ENCODE data around the gene MAX. TPM values are rescaled to one million over a fixed set of nuclear protein-coding genes. Genes with fewer than 3 reads are reported as not detected.

MAX gene
- total and polyA plus RNA-seq, 2 of the 8 experiments (the other 6 are each of a cell fraction or from before 2014, with no cell fraction given) = 36.9 to 65.1 TPM

GRCh38 chr14:65042731-65043372 is 59.5 kb downstream of the MAX start:
- H4K8ac ChIP-seq (ENCODE audit: extremely low read depth, insufficient read depth, low read length) = no peak overlapping the region
- no peak overlapping the region for H2BK120ac ChIP-seq (replicated peaks; ENCODE audit: low read depth, low read length)
- H2BK15ac ChIP-seq (ENCODE audit: low read length) = no peak overlapping the region
- POLR2A ChIA-PET (ENCODE audit: partially characterized antibody) = interaction anchor here (1.7 kb wide), 1 partner anchor 84 kb away, joined by 4 read pairs; no protein-coding TSS in a partner anchor
- no peak overlapping the region for H4K5ac ChIP-seq (ENCODE audit: insufficient read length, low read depth, low read length)
- H3K18ac ChIP-seq (ENCODE audit: extremely low read depth, low read length) = no peak overlapping the region
- 90% methylated on average over 8 of the region's 8 CpGs; no CpG with 5 or more reads in 1 of the 2 experiments for WGBS, 2 experiments (ENCODE audit: extremely low coverage in 1 of 2, insufficient coverage in 1 of 2, insufficient read length in 1 of 2, insufficient replicate concordance in 2 of 2, low coverage in 1 of 2, low lambda C conversion rate in 2 of 2, missing lambda C conversion rate in 1 of 2)
- no peak overlapping the region for H2AFZ ChIP-seq (ENCODE audit: low read length)
- peaks cover 0 to 10% (median 4%) of the 10 kb centered on the region in 4 experiments; a peak in 5 of 8 replicates for H3K36me3 ChIP-seq (ENCODE audit: control insufficient read depth in 2 of 4, insufficient read depth in 4 of 4, low read length in 3 of 4)
- H2AK5ac ChIP-seq (ENCODE audit: low read depth, low read length) = no peak overlapping the region
- H2BK20ac ChIP-seq (ENCODE audit: low read length) = no peak overlapping the region
- H3K79me2 ChIP-seq (ENCODE audit: control insufficient read depth in 1 of 2, insufficient read depth in 2 of 2, low read length in 2 of 2) = no peaks in the 10 kb centered on the region
- no peaks in the 10 kb centered on the region for H3K23me2 ChIP-seq (ENCODE audit: low read depth, low read length)
- H3K4me2 ChIP-seq (ENCODE audit: insufficient read depth in 1 of 2, low read depth in 2 of 2, low read length in 2 of 2) = no peak overlapping the region
- no peak overlapping the region for H3K23ac ChIP-seq (ENCODE audit: insufficient read length)
- no peak overlapping the region for H2BK5ac ChIP-seq (ENCODE audit: low read depth, low read length)
- H4K91ac ChIP-seq (replicated peaks; ENCODE audit: insufficient read length, low read length) = no peak overlapping the region
- H3K14ac ChIP-seq (ENCODE audit: insufficient read length) = no peak overlapping the region
- no peaks in the 10 kb centered on the region for H3K9me3 ChIP-seq (ENCODE audit: insufficient read depth in 2 of 2, low read depth in 1 of 2, low read length in 1 of 2)
- H3K27ac ChIP-seq (ENCODE audit: low read depth, low read length) = no peak overlapping the region
- no peaks in the 10 kb centered on the region for H3K27me3 ChIP-seq (replicated peaks in 1 of 4; ENCODE audit: control insufficient read depth in 3 of 4, extremely low read depth in 1 of 4, insufficient read depth in 3 of 4, low read length in 3 of 4)
- H3K9ac ChIP-seq (replicated peaks in 1 of 4; ENCODE audit: extremely low read depth in 1 of 4, low read depth in 3 of 4, low read length in 3 of 4) = no peak overlapping the region
- no peak for TF ChIP-seq TAF1 (IDR thresholded peaks at IDR 0.05; ENCODE audit: low read depth, low read length)
- TF ChIP-seq BACH1 (IDR thresholded peaks at IDR 0.05; ENCODE audit: low read length) = no peak
- TF ChIP-seq SRF (IDR thresholded peaks at IDR 0.05; ENCODE audit: low read depth, low read length) = no peak
- no peak for TF ChIP-seq POLR2A (IDR thresholded peaks at IDR 0.05; ENCODE audit: control extremely low read depth in 1 of 2, low read depth in 2 of 2, low read length in 2 of 2)
- TF ChIP-seq CBX5 (IDR thresholded peaks at IDR 0.05; ENCODE audit: low read depth, low read length) = no peak
- no peak for TF ChIP-seq RAD21 (IDR thresholded peaks at IDR 0.05 in 1 of 2, conservative IDR thresholded peaks at IDR 0.05 in 1 of 2; ENCODE audit: low read depth in 2 of 2, low read length in 2 of 2)
- no peak for TF ChIP-seq JUND (IDR thresholded peaks at IDR 0.05; ENCODE audit: low read length)
- TF ChIP-seq POLR2AphosphoS5 (IDR thresholded peaks at IDR 0.05; ENCODE audit: low read depth, low read length) = no peak
- no peak for TF ChIP-seq CHD1 (IDR thresholded peaks at IDR 0.05; ENCODE audit: low read depth, low read length)
- H4K20me1 ChIP-seq (replicated peaks in 1 of 2; ENCODE audit: control insufficient read depth in 1 of 2, insufficient read depth in 2 of 2, low read length in 2 of 2) = no peaks in the 10 kb centered on the region
- DNase-seq (ENCODE audit: low read depth in 1 of 2, low spot score in 2 of 2) = no peak
- CTCF ChIA-PET (ENCODE audit: partially characterized antibody) = interaction anchor here (0.7 to 2.0 kb wide), 2 partner anchors 9 to 23 kb away, joined by 3 to 7 read pairs; no protein-coding TSS in a partner anchor
- H2BK12ac ChIP-seq (ENCODE audit: low read depth, low read length) = no peak overlapping the region
- peaks cover 0 to 6% (median 0%) of the 10 kb centered on the region in 4 experiments; a peak in 2 of 7 replicates for H3K4me1 ChIP-seq (replicated peaks in 1 of 4; ENCODE audit: control insufficient read depth in 3 of 4, insufficient read depth in 4 of 4, low read length in 3 of 4)
- no peak overlapping the region for H3K4ac ChIP-seq (replicated peaks; ENCODE audit: insufficient read length, low read depth, low read length)
- FAIRE-seq = no peak
- H3K56ac ChIP-seq (replicated peaks; ENCODE audit: insufficient read length, low read depth, low read length) = no peak overlapping the region
- no peaks in the 10 kb centered on the region for H3K79me1 ChIP-seq (ENCODE audit: low read depth, low read length)
- H3K4me3 ChIP-seq (ENCODE audit: extremely low read depth in 1 of 4, insufficient read depth in 2 of 4, low read depth in 3 of 4, low read length in 4 of 4) = no peak overlapping the region
